Measurements from ENCODE around the gene KRTAP12-3. TPM values are rescaled to one million over a fixed set of nuclear protein-coding genes. Genes with fewer than 3 reads are reported as not detected.
A peak's percentile ranks its signal among the peaks of the same experiment; 100 is the strongest.
"Not testable (repeated sequence)": the region's sequence is repeated elsewhere in the genome, so short reads cannot be mapped to it uniquely, and the experiment has no call there.

The KRTAP12-3 gene
- total RNA-seq, 2 donors from 2014 or later = not detected

GRCh38 chr21:44686843-44687561 is 29.3 kb downstream of the KRTAP12-3 start:
- H3K36me3 ChIP-seq (ENCODE audit: control insufficient read depth, insufficient read depth, low read length) = no peaks in the 10 kb centered on the region
- Mint-ChIP-seq H3K27me3 (ENCODE audit: insufficient read depth) (peaks cover 25% of the 10 kb centered on the region), H3K9me3 (no peaks in the 10 kb centered on the region), H3K36me3 (ENCODE audit: low read depth) (no peaks in the 10 kb centered on the region), H3K4me3 (peak overlapping the region; percentile 33), H3K27ac (peak overlapping the region; percentile 88), H3K4me1 (peaks cover 41% of the 10 kb centered on the region)
- peak overlapping the region; percentile 15 for H3K9ac ChIP-seq (ENCODE audit: extremely low read depth, low read length, poor library complexity, severe bottlenecking)
- 75 to 76% methylated on average over 22 to 25 of the region's 25 CpGs for WGBS, 2 experiments (ENCODE audit: insufficient coverage in 1 of 2, insufficient read length in 1 of 2)
- TF ChIP-seq CTCF (conservative IDR thresholded peaks at IDR 0.05) = no peak
- H3K4me1 ChIP-seq (ENCODE audit: control insufficient read depth, insufficient read depth, low read length) = peaks cover 12% of the 10 kb centered on the region
- peak; percentile 70 for DNase-seq
- peak overlapping the region; percentile 52 for H3K4me3 ChIP-seq (ENCODE audit: low read length)
- H3K9me3 ChIP-seq (ENCODE audit: control insufficient read depth, low read length) = no peaks in the 10 kb centered on the region
- no peaks in the 10 kb centered on the region for H3K27me3 ChIP-seq (ENCODE audit: control insufficient read depth, insufficient read depth, low read length, poor library complexity, severe bottlenecking)
- peak overlapping the region; percentile 66 for H3K27ac ChIP-seq (ENCODE audit: low read depth, low read length)

- Histone ChIP-seq H3K4me1 (ENCODE audit: control insufficient read depth, insufficient read depth, low read length) (peaks cover 12% of the 10 kb centered on the region), H3K4me3 (ENCODE audit: low read length) (no peak overlapping the region), H3K27ac (ENCODE audit: low read depth, low read length) (no peak overlapping the region), H3K36me3 (ENCODE audit: control insufficient read depth, insufficient read depth, low read length) (no peaks in the 10 kb centered on the region), H3K9me3 (ENCODE audit: control insufficient read depth, low read length) (peaks cover 5% of the 10 kb centered on the region), H3K27me3 (ENCODE audit: control insufficient read depth, insufficient read depth, low read length, poor library complexity, severe bottlenecking) (no peaks in the 10 kb centered on the region), H3K9ac (ENCODE audit: extremely low read depth, low read length, poor library complexity, severe bottlenecking) (no peak overlapping the region)
- Mint-ChIP-seq H3K4me1 (peaks cover 41% of the 10 kb centered on the region), H3K4me3 (no peak overlapping the region), H3K36me3 (ENCODE audit: low read depth) (no peaks in the 10 kb centered on the region), H3K27me3 (ENCODE audit: insufficient read depth) (peaks cover 25% of the 10 kb centered on the region), H3K9me3 (peaks cover 5% of the 10 kb centered on the region), H3K27ac (peak overlapping the region; percentile 54)
- DNase-seq = no peak
- 81 to 92% methylated on average over 8 to 11 of the region's 11 CpGs for WGBS, 2 experiments (ENCODE audit: insufficient coverage in 1 of 2, insufficient read length in 1 of 2)
- TF ChIP-seq CTCF (conservative IDR thresholded peaks at IDR 0.05) = no peak
Observed at GRCh38 chr21:44687671-44688070, 29.9 kb downstream of the KRTAP12-3 start.

- not testable (repeated sequence) for H3K27me3 ChIP-seq (ENCODE audit: control insufficient read depth, insufficient read depth, low read length, poor library complexity, severe bottlenecking); H3K27ac ChIP-seq (ENCODE audit: low read depth, low read length); H3K4me3 Mint-ChIP-seq; H3K27ac Mint-ChIP-seq; H3K9ac ChIP-seq (ENCODE audit: extremely low read depth, low read length, poor library complexity, severe bottlenecking); DNase-seq; H3K36me3 ChIP-seq (ENCODE audit: control insufficient read depth, insufficient read depth, low read length); H3K4me3 ChIP-seq (ENCODE audit: low read length); H3K36me3 Mint-ChIP-seq (ENCODE audit: low read depth)
- H3K4me1 Mint-ChIP-seq = peaks cover 41% of the 10 kb centered on the region
- H3K9me3 Mint-ChIP-seq = peaks cover 17% of the 10 kb centered on the region
- WGBS, 2 experiments (ENCODE audit: insufficient coverage in 1 of 2, insufficient read length in 1 of 2) = 87 to 94% methylated on average over 3 of the region's 3 CpGs
- Histone ChIP-seq H3K9me3 (ENCODE audit: control insufficient read depth, low read length) (peaks cover 21% of the 10 kb centered on the region), H3K4me1 (ENCODE audit: control insufficient read depth, insufficient read depth, low read length) (peaks cover 12% of the 10 kb centered on the region)
- peaks cover 13% of the 10 kb centered on the region for H3K27me3 Mint-ChIP-seq (ENCODE audit: insufficient read depth)
Observed at GRCh38 chr21:44689740-44690139, 32.0 kb downstream of the KRTAP12-3 start.

All from endodermal cell (in vitro differentiated cells).